Mesenchymal stem cell (in vitro differentiated cells and primary cell): ENCODE measurements around the gene FBXL20. TPM values are rescaled to one million over a fixed set of nuclear protein-coding genes. Genes with fewer than 3 reads are reported as not detected.

Source experiments
- DNase-seq: peaks from one replicate; pipeline ENCODE4 v3.0.0-alpha.2; 2013
- H2AFZ ChIP-seq: one replicate; pipeline ENCODE4 v1.6.1; 2013; ENCODE audit warnings: low read depth, mild to moderate bottlenecking, control low read depth, inconsistent platforms, low read length, moderate library complexity
- H2AK5ac ChIP-seq: 2 replicates; pipeline ENCODE4 v1.6.1; 2013; ENCODE audit warnings: low read length, moderate library complexity, mild to moderate bottlenecking, inconsistent platforms; ENCODE audit not compliant: severe bottlenecking
- H2BK120ac ChIP-seq: one replicate; pipeline ENCODE4 v1.6.1; 2013; ENCODE audit warnings: low read depth, mild to moderate bottlenecking, inconsistent platforms, low read length, moderate library complexity
- H2BK12ac ChIP-seq, 2 experiments: one replicate each; pipeline ENCODE4 v1.6.1; 2013; ENCODE audit warnings: inconsistent platforms in 2 of 2, low read length in 2 of 2, mild to moderate bottlenecking in 2 of 2, moderate library complexity in 2 of 2, control low read depth in 1 of 2
- H2BK15ac ChIP-seq: one replicate; pipeline ENCODE4 v1.6.1; 2013; ENCODE audit warnings: mild to moderate bottlenecking, low read depth, inconsistent platforms; ENCODE audit not compliant: poor library complexity, severe bottlenecking
- H2BK5ac ChIP-seq: 2 replicates; pipeline ENCODE4 v1.6.1; 2013; ENCODE audit warnings: low read depth, mild to moderate bottlenecking, low read length, control low read depth, inconsistent platforms; ENCODE audit not compliant: poor library complexity, severe bottlenecking
- H3K14ac ChIP-seq, 2 experiments: one replicate each; pipeline ENCODE4 v1.6.1; 2013; ENCODE audit warnings: inconsistent platforms in 2 of 2, low read length in 2 of 2, control low read depth in 1 of 2, mild to moderate bottlenecking in 1 of 2, moderate library complexity in 1 of 2
- H3K18ac ChIP-seq, 2 experiments: one replicate each; pipeline ENCODE4 v1.6.1; 2013; ENCODE audit warnings: inconsistent platforms in 2 of 2, low read length in 2 of 2, control low read depth in 1 of 2, low read depth in 1 of 2, mild to moderate bottlenecking in 1 of 2
- H3K23ac ChIP-seq, 2 experiments: one replicate each; pipeline ENCODE4 v1.6.1; 2013; ENCODE audit warnings: inconsistent platforms in 2 of 2, low read length in 2 of 2, mild to moderate bottlenecking in 2 of 2, moderate library complexity in 2 of 2, control low read depth in 1 of 2
- H3K27ac ChIP-seq: 2 replicates; pipeline ENCODE4 v1.5.1; 2013; ENCODE audit warnings: mild to moderate bottlenecking, moderate library complexity, low read length, control low read depth, inconsistent platforms; ENCODE audit not compliant: poor library complexity, severe bottlenecking
- H3K27me3 ChIP-seq, 2 experiments: 2 replicates each; pipeline versions ENCODE4 v1.6.1 to v1.7.0; 2013; ENCODE audit warnings: low read length in 2 of 2, mild to moderate bottlenecking in 2 of 2, moderate library complexity in 2 of 2, control low read depth in 1 of 2, inconsistent platforms in 1 of 2; ENCODE audit not compliant: control insufficient read depth in 1 of 2, insufficient read depth in 1 of 2
- H3K36me3 ChIP-seq, 2 experiments: 2 replicates each; pipeline versions ENCODE4 v1.6.1 to v1.7.0; 2013; ENCODE audit warnings: low read length in 2 of 2, control low read depth in 1 of 2, inconsistent platforms in 1 of 2, low read depth in 1 of 2, mild to moderate bottlenecking in 1 of 2; ENCODE audit not compliant: insufficient read depth in 2 of 2, control insufficient read depth in 1 of 2
- H3K4ac ChIP-seq, 2 experiments: one replicate each; pipeline ENCODE4 v1.6.1; 2013; ENCODE audit warnings: inconsistent platforms in 2 of 2, low read length in 2 of 2, mild to moderate bottlenecking in 2 of 2, moderate library complexity in 2 of 2, control low read depth in 1 of 2, low read depth in 1 of 2
- H3K4me1 ChIP-seq: 2 replicates; pipeline ENCODE4 v1.6.1; 2013; ENCODE audit warnings: low read depth, low read length, control low read depth; ENCODE audit not compliant: control insufficient read depth, insufficient read depth
- H3K4me2 ChIP-seq: 2 replicates; pipeline ENCODE4 v1.6.1; 2013; ENCODE audit warnings: low read length, mild to moderate bottlenecking, inconsistent platforms; ENCODE audit not compliant: poor library complexity, severe bottlenecking
- H3K4me3 ChIP-seq, 2 experiments: 2 replicates each; pipeline versions ENCODE4 v1.5.1 to v1.7.0; 2013; ENCODE audit warnings: low read length in 2 of 2, mild to moderate bottlenecking in 2 of 2, control low read depth in 1 of 2, low read depth in 1 of 2; ENCODE audit not compliant: insufficient read depth in 1 of 2
- H3K79me1 ChIP-seq: replicated peaks from 2 replicates; pipeline ENCODE4 v1.6.1; 2013; ENCODE audit warnings: mild to moderate bottlenecking, control low read depth, low read length, inconsistent platforms; ENCODE audit not compliant: poor library complexity, severe bottlenecking
- H3K9ac ChIP-seq: 2 replicates; pipeline ENCODE4 v1.7.0; 2013; ENCODE audit warnings: mild to moderate bottlenecking, low read length, moderate library complexity
- H3K9me3 ChIP-seq: 2 replicates; pipeline ENCODE4 v1.7.0; 2013; ENCODE audit warnings: mild to moderate bottlenecking, low read length; ENCODE audit not compliant: control insufficient read depth
- H4K8ac ChIP-seq: one replicate; pipeline ENCODE4 v1.6.1; 2013; ENCODE audit warnings: inconsistent platforms, mild to moderate bottlenecking, low read length, moderate library complexity
- H4K91ac ChIP-seq: one replicate; pipeline ENCODE4 v1.6.1; 2013; ENCODE audit warnings: mild to moderate bottlenecking, low read length, inconsistent platforms
- whole genome bisulfite sequencing: methylation state at CpG from one replicate; pipeline ENCODE4 v1.1.7; 2013; ENCODE audit warnings: mixed read lengths; 5-methylcytosine and 5-hydroxymethylcytosine counted together
- polyA plus RNA-seq, 2 experiments: library from polyadenylated mRNA; stranded (reverse); fragments of 200-250 nt; gene quantifications; one replicate each; pipeline ENCODE4 v1.2.3, GENCODE V29; 2013

The FBXL20 gene
- polyA plus RNA-seq (2013, experiment 1 of 2), result 5.7 TPM
- 6.1 TPM for polyA plus RNA-seq (2013, experiment 2 of 2)

- Histone ChIP-seq H3K9ac (peak within 1 kb of the TSS; percentile 92), H3K4ac (peak within 1 kb of the TSS in 1 of 2 experiments; percentile 32), H3K4me2 (peak within 1 kb of the TSS; percentile 62), H2BK15ac (peak within 1 kb of the TSS; percentile 40), H2AK5ac (no peak within 1 kb of the TSS), H3K4me1 (no peaks in the 10 kb centered on the region), H2BK5ac (no peak within 1 kb of the TSS), H2BK120ac (peak within 1 kb of the TSS; percentile 12), H3K23ac (no peak within 1 kb of the TSS), H3K14ac (peak within 1 kb of the TSS in 1 of 2 experiments; percentile 94), H3K79me1 (peaks cover 10% of the 10 kb centered on the region), H3K9me3 (no peaks in the 10 kb centered on the region), H2BK12ac (peak within 1 kb of the TSS in 1 of 2 experiments; percentile 83), H3K4me3 (peak within 1 kb of the TSS; percentile 93 to 100), H3K18ac (peak within 1 kb of the TSS; percentile 95 to 98), H3K36me3 (peaks cover 0 to 12% of the 10 kb centered on the region in 2 experiments), H3K27me3 (no peaks in the 10 kb centered on the region), H4K8ac (peak within 1 kb of the TSS; percentile 84), H3K27ac (peak within 1 kb of the TSS; percentile 46), H4K91ac (peak within 1 kb of the TSS; percentile 25), H2AFZ (peak within 1 kb of the TSS; percentile 92)
- peak; percentile 92 for DNase-seq
- under 1% methylated on average over 52 of the region's 86 CpGs for WGBS
These were observed at the start of gene FBXL20 for GRCh38 chr17:39401412-39402243. Gene FBXL20, minus strand, starts transcription at chr17:39401626. Its CDS starts 224 bp downstream, at chr17:39401402.

GRCh38 chr17:39450847-39451581, 49.6 kb upstream of the FBXL20 start, which contains the start of gene MED1:
Gene MED1, minus strand, starts transcription at chr17:39451263. Its CDS starts 201 bp downstream, at chr17:39451062.
- H2BK15ac ChIP-seq, result no peak within 1 kb of the TSS
- H3K4me1 ChIP-seq, result peaks cover 10% of the 10 kb centered on the region
- peak within 1 kb of the TSS; percentile 86 for H3K27ac ChIP-seq
- peak within 1 kb of the TSS; percentile 11 for H2BK5ac ChIP-seq
- H2BK12ac ChIP-seq, result no peak within 1 kb of the TSS
- peak within 1 kb of the TSS; percentile 71 for H4K8ac ChIP-seq
- under 1% methylated on average over 35 of the region's 37 CpGs for WGBS
- DNase-seq, result peak; percentile 99
- peak within 1 kb of the TSS; percentile 55 to 77 for H3K4ac ChIP-seq
- no peak within 1 kb of the TSS for H2BK120ac ChIP-seq
- H3K4me3 ChIP-seq, result peak within 1 kb of the TSS; percentile 74 to 91
- peak within 1 kb of the TSS in 1 of 2 experiments; percentile 96 for H3K18ac ChIP-seq
- H2AFZ ChIP-seq, result peak within 1 kb of the TSS; percentile 46
- H2AK5ac ChIP-seq, result no peak within 1 kb of the TSS
- H4K91ac ChIP-seq, result peak within 1 kb of the TSS; percentile 30
- no peaks in the 10 kb centered on the region for H3K9me3 ChIP-seq
- H3K79me1 ChIP-seq, result peaks cover 4% of the 10 kb centered on the region
- no peak within 1 kb of the TSS for H3K14ac ChIP-seq
- H3K9ac ChIP-seq, result peak within 1 kb of the TSS; percentile 97
- no peaks in the 10 kb centered on the region for H3K27me3 ChIP-seq
- peak within 1 kb of the TSS in 1 of 2 experiments; percentile 86 for H3K23ac ChIP-seq
- peak within 1 kb of the TSS; percentile 54 for H3K4me2 ChIP-seq
- H3K36me3 ChIP-seq, result peaks cover 12 to 14% of the 10 kb centered on the region in 2 experiments

- 95% methylated on average over 13 of the region's 13 CpGs for WGBS
These were observed 48.6 kb upstream of the FBXL20 start for GRCh38 chr17:39450051-39450450.

More at GRCh38 chr17:39450051-39450450, 48.6 kb upstream of the FBXL20 start:
- no peak overlapping the region for H3K18ac ChIP-seq
- no peak overlapping the region for H2AK5ac ChIP-seq
- peaks cover 20 to 23% of the 10 kb centered on the region in 2 experiments for H3K36me3 ChIP-seq
- peak overlapping the region; percentile 54 for H3K4me2 ChIP-seq
- no peak overlapping the region for H2BK12ac ChIP-seq
- H3K4me1 ChIP-seq, result peaks cover 10% of the 10 kb centered on the region
- H4K8ac ChIP-seq, result no peak overlapping the region
- no peaks in the 10 kb centered on the region for H3K9me3 ChIP-seq
- H2BK15ac ChIP-seq, result no peak overlapping the region
- no peaks in the 10 kb centered on the region for H3K27me3 ChIP-seq
- no peak overlapping the region for H3K14ac ChIP-seq
- H3K9ac ChIP-seq, result peak overlapping the region; percentile 97
- peaks cover 11% of the 10 kb centered on the region for H3K79me1 ChIP-seq
- H2AFZ ChIP-seq, result no peak overlapping the region
- no peak overlapping the region for H3K4ac ChIP-seq
- H3K4me3 ChIP-seq, result peak overlapping the region in 1 of 2 experiments; percentile 91
- no peak overlapping the region for H2BK120ac ChIP-seq
- no peak overlapping the region for H3K27ac ChIP-seq
- no peak overlapping the region for H3K23ac ChIP-seq
- H4K91ac ChIP-seq, result no peak overlapping the region
- H2BK5ac ChIP-seq, result no peak overlapping the region
- no peak for DNase-seq
